GM19239 (cell line): Measurements from ENCODE around the gene GPD2.
"Not testable (repeated sequence)": the region's sequence is repeated elsewhere in the genome, so short reads cannot be mapped to it uniquely, and the experiment has no call there.

Experiments used
- DNase-seq: peaks from one replicate; pipeline ENCODE4 v3.0.0; 2011; ENCODE audit warnings: low spot score; ENCODE audit not compliant: insufficient read length
- FAIRE-seq: peaks from 2 replicates; lab custom pipeline; 2011; peaks lifted over from hg19 to GRCh38; lab: Jason Lieb, UNC

The GPD2 gene

DNA sequence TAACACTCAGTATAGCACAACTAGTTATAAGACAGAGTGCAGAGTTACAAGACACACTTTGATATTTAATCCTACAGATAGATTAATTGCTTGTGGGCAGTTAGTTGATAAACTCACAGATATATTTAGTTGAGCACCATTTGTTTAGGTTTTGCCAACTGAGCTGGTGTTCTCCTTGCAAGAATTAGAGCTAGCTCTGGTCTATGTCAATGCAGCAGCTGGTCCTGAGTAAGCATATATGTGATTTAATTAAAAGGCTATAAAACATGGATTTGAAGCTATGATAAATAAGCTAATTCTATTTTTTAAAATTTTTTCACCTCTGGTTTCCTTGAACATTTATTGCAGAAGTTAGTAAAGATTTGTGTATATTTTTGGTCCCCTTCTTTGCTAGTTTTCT is 35.6 kb downstream of the GPD2 start:
- no peak for DNase-seq
- peak; percentile 35 for FAIRE-seq

DNA sequence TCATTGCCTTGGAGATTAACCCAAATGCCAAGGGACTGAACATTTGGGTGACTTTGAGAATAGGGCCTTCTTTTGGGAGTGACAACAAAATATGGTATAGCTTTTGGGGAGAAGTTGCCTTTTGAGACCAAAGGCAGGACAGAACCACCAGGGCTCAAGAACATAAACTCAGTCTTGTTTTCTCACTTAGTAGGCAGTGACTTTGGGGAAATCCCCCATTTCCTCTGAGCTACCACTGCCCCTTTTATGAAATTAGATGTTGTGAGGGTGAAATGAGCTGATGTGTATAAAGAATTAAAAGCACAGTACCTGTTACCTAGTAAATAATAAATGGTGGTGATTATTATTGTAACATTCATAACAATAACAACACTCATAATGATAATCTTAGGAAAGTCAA is 36.5 kb downstream of the GPD2 start:
- FAIRE-seq (peak; percentile 70), DNase-seq (no peak)

DNA sequence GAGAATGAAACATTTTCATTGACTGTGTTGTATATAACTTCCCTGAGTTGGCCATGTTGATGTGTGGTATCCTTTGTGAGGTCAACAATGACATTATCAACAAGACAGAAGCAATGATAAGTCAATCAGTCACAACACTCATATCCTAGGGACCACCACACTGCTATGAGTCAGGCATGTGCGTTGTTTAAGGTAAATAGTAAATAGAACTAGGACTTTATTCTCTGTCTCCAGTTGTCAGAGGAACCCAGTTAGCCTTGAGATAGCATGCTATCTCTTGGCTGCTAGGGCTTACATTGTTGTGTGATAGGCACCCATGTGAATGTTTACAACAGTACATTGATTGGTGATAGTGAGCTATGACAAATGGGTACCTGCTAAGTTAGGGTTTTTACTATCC is 37.3 kb downstream of the GPD2 start:
- FAIRE-seq = peak; percentile 37
- DNase-seq = no peak

GRCh38 chr2:156474401-156474800 is 38.2 kb downstream of the GPD2 start:
- DNase-seq (no peak), FAIRE-seq (peak; percentile 57)

DNA sequence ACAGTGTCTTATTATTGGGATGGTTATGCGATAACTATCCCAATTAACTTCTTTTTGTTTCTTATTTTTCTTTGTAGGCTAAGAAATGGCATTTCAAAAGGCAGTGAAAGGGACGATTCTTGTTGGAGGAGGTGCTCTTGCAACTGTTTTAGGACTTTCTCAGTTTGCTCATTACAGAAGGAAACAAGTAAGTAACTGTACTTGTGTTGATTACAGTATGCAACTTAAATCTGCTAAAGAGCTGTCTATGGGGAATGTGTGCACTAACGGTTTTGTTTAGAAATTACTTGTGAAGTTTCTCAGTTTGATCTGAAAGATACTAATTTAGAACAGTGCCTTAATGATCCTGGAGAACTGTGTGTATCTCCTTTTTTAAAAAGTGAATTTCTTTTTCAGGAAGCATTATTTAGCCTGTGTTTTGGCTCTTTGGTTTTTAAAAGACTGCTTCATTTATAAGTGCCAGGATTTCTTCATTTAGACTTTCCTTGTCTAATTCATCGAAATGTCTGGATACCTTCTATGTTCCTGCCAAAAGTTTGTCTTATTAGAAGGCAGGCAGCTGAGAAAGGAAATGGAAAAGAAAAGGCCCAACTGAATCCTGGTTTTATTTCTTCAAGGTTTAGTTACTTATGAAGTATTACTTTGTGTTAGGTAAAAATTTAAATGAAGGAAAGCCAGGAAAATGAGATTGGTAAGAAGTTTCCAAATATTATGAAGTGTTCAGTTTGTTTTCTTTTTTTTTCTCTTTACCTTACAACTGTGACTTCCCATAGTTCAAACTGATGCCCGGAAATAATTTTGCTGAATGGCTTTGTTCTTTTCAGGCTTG is 40.1 kb downstream of the GPD2 start:
- FAIRE-seq = no peak
- DNase-seq = no peak

DNA sequence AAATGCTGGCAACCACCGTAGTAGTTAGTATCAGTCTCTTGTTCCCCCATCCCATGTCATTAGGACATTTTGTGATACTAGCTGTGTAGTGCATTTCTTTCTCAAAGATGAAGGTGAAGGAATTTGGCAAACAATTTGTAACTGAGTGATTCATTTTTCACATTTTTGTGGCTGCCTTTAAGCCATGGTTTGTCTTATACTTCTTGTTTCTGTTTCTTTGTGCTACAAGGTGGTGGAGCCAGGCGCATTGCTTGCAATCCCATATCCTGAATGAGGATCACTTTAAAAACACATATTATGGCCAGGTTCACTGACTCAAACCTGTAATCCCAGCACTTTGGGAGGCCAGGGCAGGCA is 40.6 kb downstream of the GPD2 start:
- DNase-seq (no peak), FAIRE-seq (peak; percentile 96)

DNA sequence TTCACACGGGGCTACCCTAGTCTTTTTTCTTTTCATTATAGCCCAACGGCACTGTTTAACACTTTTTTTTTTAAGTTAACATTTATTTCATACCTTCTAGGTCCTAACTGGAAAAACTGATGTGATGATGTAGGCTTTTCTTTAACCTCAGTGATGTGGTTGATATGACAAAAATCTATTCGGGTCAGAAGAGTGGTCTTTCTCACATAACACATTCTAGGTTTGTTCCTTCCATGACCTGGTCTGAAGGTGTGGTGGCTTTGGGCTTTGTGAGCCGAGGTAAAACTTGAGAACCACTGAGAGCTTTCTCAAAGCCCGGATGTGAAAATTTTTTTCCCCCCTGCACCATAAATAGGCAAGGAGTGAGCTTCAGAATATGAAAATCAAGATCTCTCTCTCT is 44.2 kb downstream of the GPD2 start:
- no peak for DNase-seq
- peak; percentile 26 for FAIRE-seq

GRCh38 chr2:156481312-156481711 is 45.1 kb downstream of the GPD2 start:
- FAIRE-seq (no peak), DNase-seq (no peak)

GRCh38 chr2:156483741-156484173 is 47.6 kb downstream of the GPD2 start:
- no peak for DNase-seq
- FAIRE-seq = peak; percentile 65

GRCh38 chr2:156486147-156486546 is 50.0 kb downstream of the GPD2 start:
- peak; percentile 8 for FAIRE-seq
- no peak for DNase-seq

DNA sequence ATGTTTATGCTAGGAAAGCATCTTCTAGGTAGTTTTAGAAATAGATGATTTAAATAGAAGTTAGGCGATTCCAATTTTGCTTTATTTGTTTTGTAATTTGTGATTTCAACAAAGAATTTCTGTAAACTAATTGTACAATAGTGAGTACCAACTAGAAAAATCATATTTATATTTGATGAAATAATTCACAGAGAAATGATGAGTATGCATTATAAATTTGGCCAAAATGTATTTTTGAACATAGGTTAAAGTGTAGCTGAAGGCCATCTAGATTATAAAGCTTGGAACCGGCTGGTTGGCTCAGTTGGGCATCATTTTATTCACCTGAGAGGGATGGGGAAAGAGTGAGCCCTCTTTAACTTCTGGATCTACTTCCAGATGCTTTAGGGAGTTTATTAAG is 50.4 kb downstream of the GPD2 start:
- FAIRE-seq = no peak

DNA sequence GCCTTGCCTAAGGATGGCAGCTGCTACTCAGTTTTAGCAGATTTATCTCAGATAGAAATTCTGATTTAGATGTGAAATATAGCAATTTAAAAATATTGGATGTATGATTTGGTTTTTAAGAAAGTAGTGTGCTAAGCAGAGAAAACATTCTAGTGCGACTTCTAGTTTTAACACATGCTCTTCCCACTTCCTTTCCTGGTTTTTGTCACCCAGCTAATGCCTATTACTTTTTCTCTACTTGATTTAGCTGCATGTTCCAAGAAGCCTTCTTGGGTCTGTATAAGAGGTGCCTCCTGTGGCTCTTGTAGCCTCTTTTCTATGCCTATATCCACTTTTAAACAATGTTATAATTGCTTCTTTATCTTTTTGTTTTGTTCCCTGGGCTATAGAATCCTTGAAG is 53.0 kb downstream of the GPD2 start:
- FAIRE-seq (peak; percentile 48), DNase-seq (no peak)

More for the DNA sequence above, 50.4 kb downstream of the GPD2 start:
- DNase-seq = no peak

DNA sequence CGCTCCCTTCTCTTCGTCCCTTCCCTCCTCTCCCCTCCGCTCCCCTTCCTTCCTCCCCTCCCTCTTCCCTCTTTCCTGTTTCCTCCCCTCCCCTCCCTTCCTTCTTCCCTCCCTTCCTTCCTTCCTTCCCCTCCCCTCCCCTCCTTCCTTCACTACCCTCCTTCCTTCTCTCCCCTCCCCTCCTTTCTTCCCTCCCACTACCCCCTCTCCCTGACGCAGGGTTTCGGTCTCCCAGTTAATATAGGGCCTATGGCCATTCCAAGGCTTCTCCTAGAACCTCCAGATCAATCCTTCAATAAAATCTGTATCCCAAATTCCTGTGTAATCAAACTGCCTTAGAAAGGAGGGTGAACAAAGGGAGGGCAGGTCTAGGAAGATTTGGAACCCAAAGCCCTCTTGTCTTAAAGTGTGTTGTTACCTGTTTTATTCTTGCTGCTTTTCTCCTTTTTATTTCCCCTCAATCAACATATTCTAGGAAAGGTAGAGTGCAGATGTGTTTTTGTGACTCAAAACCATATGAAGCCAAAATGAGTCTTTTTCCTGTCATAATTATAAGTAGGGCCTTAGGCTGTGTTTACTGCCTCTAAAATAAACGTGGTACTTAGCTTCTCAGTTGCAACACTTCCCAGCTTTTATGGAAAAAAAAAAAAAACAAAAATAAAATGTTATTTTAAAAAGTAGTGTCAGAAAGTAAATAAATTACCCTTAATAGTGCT is 53.7 kb downstream of the GPD2 start:
- peak; percentile 68 for FAIRE-seq
- no peak for DNase-seq

DNA sequence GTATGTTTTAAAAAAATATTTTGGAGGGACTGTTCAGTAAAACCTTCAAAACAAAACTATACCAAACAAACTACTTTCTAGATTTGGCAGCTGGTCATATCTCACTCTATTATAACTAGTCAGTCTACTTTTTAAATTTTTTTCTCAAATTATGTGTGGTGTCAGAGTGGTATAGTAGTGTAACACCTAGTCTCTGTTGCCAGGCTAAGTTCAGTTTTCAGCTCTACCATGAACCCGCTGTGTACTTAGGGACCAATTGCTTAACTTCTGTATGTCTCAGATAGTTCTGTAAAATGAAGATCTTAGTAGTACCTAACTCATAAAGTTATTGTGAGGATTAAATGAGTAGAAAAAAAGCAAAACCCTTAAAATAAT is 54.3 kb downstream of the GPD2 start:
- FAIRE-seq (no peak), DNase-seq (no peak)

DNA sequence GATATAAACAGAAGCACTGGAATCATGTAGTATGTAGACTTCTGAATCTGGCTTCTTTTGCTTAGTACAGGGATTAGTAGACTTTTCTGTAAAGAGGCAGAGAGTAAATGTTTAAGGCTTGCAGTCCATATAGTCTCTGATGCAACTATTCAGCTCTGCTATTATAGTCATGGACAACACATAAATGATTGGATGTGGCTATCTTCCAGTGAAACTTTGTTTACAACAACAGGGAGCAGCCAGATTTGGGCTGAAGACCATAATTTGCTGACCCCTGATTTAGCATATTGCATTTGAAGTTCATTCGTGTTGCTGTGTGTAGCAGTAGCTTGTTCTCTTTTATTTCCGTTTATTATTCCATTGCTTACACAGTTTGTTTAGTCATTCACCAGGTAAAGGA is 55.0 kb downstream of the GPD2 start:
- FAIRE-seq = no peak

GRCh38 chr2:156492979-156493378 is 56.8 kb downstream of the GPD2 start:
- FAIRE-seq = peak; percentile 45
- DNase-seq = no peak

More for the DNA sequence above, 55.0 kb downstream of the GPD2 start:
- no peak for DNase-seq

DNA sequence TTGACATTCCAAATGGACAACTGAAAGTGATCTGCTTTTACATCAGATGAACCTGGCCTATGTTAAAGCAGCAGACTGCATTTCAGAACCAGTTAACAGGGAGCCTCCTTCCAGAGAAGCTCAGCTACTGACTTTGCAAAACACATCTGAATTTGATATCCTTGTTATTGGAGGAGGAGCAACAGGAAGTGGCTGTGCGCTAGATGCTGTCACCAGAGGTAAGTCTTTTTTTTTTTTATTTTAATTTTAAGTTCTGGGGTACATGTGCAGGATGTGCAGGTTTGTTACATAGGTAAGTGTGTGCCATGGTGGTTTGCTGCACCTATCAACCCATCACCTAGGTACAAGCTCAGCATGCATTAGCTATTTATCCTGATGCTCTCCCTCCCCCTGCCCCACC is 59.8 kb downstream of the GPD2 start:
- FAIRE-seq = peak; percentile 23
- DNase-seq = not testable (repeated sequence)

DNA sequence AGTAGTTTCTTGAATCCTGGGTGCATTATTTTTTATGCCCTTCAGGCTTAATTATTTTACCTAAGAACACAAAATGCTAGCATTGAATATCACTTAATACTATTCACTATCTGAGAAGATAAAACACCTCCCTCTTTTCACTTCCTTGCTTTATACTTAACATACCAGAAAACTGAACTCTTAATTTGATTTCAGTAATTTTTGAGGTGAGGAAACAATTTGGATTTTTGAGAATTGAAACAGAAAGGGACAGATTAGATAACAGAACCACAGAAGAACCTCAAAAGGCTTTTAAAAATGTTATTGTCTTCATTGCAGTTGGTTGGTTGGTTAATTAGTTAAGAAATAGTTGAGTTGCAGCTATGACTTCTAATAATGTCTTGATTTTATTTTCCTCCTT is 69.5 kb downstream of the GPD2 start:
- DNase-seq (no peak), FAIRE-seq (peak; percentile 68)

DNA sequence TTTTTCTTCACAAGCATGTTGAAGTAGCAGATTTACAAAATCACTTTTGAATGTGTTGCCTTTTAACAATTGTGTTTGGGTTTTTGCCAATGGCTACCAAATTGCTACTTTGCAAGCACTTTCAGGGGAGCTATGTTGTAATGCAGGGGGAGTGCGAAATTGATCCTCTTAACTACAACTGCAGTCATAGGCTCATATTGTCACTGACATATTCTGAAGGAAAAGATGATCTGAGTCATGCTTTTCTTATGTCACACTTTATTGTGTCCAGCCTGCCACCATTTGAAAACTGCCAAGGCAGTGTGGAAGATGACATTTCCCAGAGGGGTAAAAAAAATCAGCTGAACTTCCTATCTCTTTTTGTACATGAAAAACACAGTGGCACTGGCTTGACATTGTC is 74.9 kb downstream of the GPD2 start:
- no peak for DNase-seq
- no peak for FAIRE-seq

DNA sequence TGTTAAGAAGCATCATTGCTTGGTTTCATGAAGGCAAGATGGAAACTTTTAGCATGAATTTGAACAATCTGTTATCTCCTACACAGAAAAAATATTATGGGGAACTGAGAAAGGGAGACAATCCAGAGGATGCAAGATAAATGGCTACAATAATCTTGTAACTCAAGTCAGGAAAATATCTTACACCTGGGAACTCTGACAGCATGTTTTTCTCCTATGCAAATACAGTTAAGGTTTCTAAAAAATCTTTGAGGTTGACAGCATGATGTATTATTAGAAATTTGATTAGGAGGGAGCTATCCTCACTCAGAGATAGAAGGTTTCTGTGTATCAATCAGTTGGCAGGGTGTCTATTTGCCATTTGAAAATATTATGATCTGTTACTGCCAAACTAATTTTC is 75.6 kb downstream of the GPD2 start:
- FAIRE-seq (peak; percentile 78), DNase-seq (no peak)

DNA sequence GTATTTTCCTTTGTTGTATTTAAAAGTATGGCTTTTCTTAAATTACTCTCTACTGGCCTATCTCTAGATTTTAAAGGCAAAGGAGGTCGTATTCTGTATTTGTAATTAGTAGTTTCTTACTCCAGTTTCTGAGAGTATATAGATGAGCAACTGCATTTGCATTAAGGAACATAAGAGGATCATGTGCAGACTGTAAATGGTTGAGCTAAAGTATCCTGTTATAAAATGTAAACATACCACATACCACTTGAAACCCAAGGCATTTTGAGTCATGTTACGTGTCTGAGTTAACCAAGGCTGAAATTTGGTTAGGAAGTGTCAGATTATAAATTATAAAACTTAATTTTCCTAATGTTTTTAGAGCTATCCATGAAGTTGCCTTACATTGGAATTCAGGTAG is 76.3 kb downstream of the GPD2 start:
- DNase-seq (no peak), FAIRE-seq (peak; percentile 33)

- FAIRE-seq (no peak), DNase-seq (no peak)
These were observed 77.0 kb downstream of the GPD2 start for GRCh38 chr2:156513219-156513618.
